Activated CD8-positive, alpha-beta memory T cell treated with anti-CD3 and anti-CD28 coated beads, Interleukin-2, amount 50 U/mL, for 1 hour (primary cell): ENCODE measurements around the gene KRT81.
"Not testable (repeated sequence)": the region's sequence is repeated elsewhere in the genome, so short reads cannot be mapped to it uniquely, and the experiment has no call there.

ENCODE experiments used
- DNase-seq: peaks from one replicate; pipeline ENCODE4 v3.0.0-alpha.2; 2020; ENCODE audit errors: extremely low read depth

The KRT81 gene

GRCh38 chr12:52253391-52254179 lies 37.7 kb downstream of the KRT81 start:
- DNase-seq = no peak

GRCh38 chr12:52252728-52253343 lies 38.5 kb downstream of the KRT81 start:
- DNase-seq = no peak

- DNase-seq = not testable (repeated sequence)
Observed at GRCh38 chr12:52252175-52252615, 39.1 kb downstream of the KRT81 start.

- no peak for DNase-seq
Observed at GRCh38 chr12:52251367-52252051, 39.8 kb downstream of the KRT81 start.

GRCh38 chr12:52250048-52250990 lies 41.0 kb downstream of the KRT81 start:
- DNase-seq = no peak

- DNase-seq = no peak
Observed at GRCh38 chr12:52249511-52250047, 41.8 kb downstream of the KRT81 start.

- DNase-seq = no peak
Observed at GRCh38 chr12:52248541-52249461, 42.5 kb downstream of the KRT81 start.

GRCh38 chr12:52247622-52248540 lies 43.5 kb downstream of the KRT81 start:
- no peak for DNase-seq

GRCh38 chr12:52246720-52247621 lies 44.4 kb downstream of the KRT81 start:
- DNase-seq = no peak

- DNase-seq = no peak
Observed at GRCh38 chr12:52245962-52246569, 45.3 kb downstream of the KRT81 start.

- DNase-seq = no peak
Observed at GRCh38 chr12:52245259-52245961, 45.9 kb downstream of the KRT81 start.

GRCh38 chr12:52244615-52244994 lies 46.7 kb downstream of the KRT81 start:
- DNase-seq = no peak

- no peak for DNase-seq
Observed at GRCh38 chr12:52243856-52244614, 47.3 kb downstream of the KRT81 start.

- DNase-seq = no peak
Observed at GRCh38 chr12:52243259-52243855, 48.0 kb downstream of the KRT81 start.

- no peak for DNase-seq
Observed at GRCh38 chr12:52242442-52243258, 48.7 kb downstream of the KRT81 start.
